IPS DF 6.9 (cell line): Measurements from ENCODE around the gene DPP4.

Experiments used
- DNase-seq: peaks from one replicate; pipeline ENCODE4 v3.0.0-alpha.2; 2013; ENCODE audit warnings: low read depth, low spot score
- H3K27ac ChIP-seq: one replicate; pipeline ENCODE4 v1.5.1; 2013; ENCODE audit warnings: low read length, control low read depth
- H3K27me3 ChIP-seq: 2 replicates; pipeline ENCODE4 v1.6.1; 2013; ENCODE audit warnings: mild to moderate bottlenecking, low read length; ENCODE audit not compliant: control insufficient read depth, insufficient read depth
- H3K36me3 ChIP-seq: 2 replicates; pipeline ENCODE4 v1.6.1; 2013; ENCODE audit warnings: low read length; ENCODE audit not compliant: control insufficient read depth, insufficient read depth
- H3K4me1 ChIP-seq: 2 replicates; pipeline ENCODE4 v1.6.1; 2013; ENCODE audit warnings: low read length; ENCODE audit not compliant: control insufficient read depth, insufficient read depth
- H3K4me3 ChIP-seq: 2 replicates; pipeline ENCODE4 v1.5.1; 2013; ENCODE audit warnings: mild to moderate bottlenecking, low read length
- H3K9me3 ChIP-seq: 2 replicates; pipeline ENCODE4 v1.6.1; 2013; ENCODE audit warnings: low read length, inconsistent platforms; ENCODE audit not compliant: control insufficient read depth, insufficient read depth
- WGBS: extraction: QIAGEN DNeasy Blood & Tissue Kit; methylation state at CpG from one replicate; pipeline ENCODE4 v1.1.7; 2013; ENCODE audit warnings: mixed read lengths, missing lambda C conversion rate; ENCODE audit not compliant: insufficient read length, insufficient coverage; 5-methylcytosine and 5-hydroxymethylcytosine counted together

DPP4 gene

GRCh38 chr2:161992531-161992930, 81.5 kb downstream of the DPP4 start:
- no peak for DNase-seq
- Histone ChIP-seq H3K4me3 (no peak overlapping the region), H3K4me1 (no peaks in the 10 kb centered on the region), H3K27ac (no peak overlapping the region), H3K36me3 (no peaks in the 10 kb centered on the region), H3K27me3 (no peaks in the 10 kb centered on the region), H3K9me3 (no peaks in the 10 kb centered on the region)
- WGBS = no CpG with 5 or more reads among the region's 3 CpGs

- Histone ChIP-seq H3K27ac (no peak overlapping the region), H3K9me3 (no peaks in the 10 kb centered on the region), H3K27me3 (no peaks in the 10 kb centered on the region), H3K36me3 (no peaks in the 10 kb centered on the region), H3K4me3 (no peak overlapping the region), H3K4me1 (no peaks in the 10 kb centered on the region)
- no peak for DNase-seq
- WGBS = no CpG with 5 or more reads among the region's 1 CpG
Measured at GRCh38 chr2:161991991-161992390, 82.0 kb downstream of the DPP4 start.

DNA sequence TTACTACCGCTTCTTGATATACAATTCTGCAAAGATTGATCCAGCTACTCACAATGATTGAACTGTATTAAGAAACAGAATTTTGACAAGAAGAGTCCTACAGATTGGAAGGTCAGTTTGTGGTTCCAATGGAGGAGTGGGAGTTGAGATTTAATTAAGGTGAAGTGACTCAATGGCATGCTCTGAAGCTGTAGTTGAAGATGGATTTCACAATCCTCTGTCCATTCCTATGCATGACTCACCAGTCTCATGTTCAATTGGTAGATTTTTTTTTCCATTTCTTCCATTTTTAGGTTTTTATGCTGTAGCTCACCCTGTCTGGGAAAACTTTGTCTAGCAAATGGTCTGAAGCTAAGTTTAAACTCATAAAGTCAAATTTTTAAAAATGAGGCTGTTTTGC, 83.3 kb downstream of the DPP4 start:
- no peaks in the 10 kb centered on the region for H3K9me3 ChIP-seq
- no peaks in the 10 kb centered on the region for H3K36me3 ChIP-seq
- no peak for DNase-seq
- H3K4me1 ChIP-seq = no peaks in the 10 kb centered on the region
- no peaks in the 10 kb centered on the region for H3K27me3 ChIP-seq
- no peak overlapping the region for H3K27ac ChIP-seq
- no CpG with 5 or more reads among the region's 1 CpG for WGBS
- H3K4me3 ChIP-seq = no peak overlapping the region

DNA sequence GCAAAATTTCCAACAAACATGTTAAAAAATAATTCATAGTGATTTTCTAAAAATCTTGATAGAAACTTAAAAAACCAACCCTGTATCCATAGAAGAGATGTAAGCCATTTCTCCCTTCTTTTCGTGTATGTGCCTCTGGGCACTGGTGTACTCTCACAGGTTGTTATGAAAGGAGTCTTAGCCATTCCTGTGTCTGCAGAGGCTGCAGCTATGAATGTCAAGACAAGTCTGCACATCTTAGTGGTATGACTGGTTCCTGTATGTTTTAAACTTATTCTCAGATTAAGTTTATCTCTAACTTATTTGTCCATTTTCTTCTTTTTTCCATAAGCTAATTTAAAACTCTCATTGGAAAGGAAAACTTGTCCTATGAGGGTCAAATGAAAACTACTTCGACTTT, 84.0 kb downstream of the DPP4 start:
- H3K4me1 ChIP-seq = no peaks in the 10 kb centered on the region
- H3K27ac ChIP-seq = no peak overlapping the region
- H3K9me3 ChIP-seq = no peaks in the 10 kb centered on the region
- no peaks in the 10 kb centered on the region for H3K36me3 ChIP-seq
- WGBS = no CpG with 5 or more reads among the region's 2 CpGs
- no peak overlapping the region for H3K4me3 ChIP-seq
- DNase-seq = no peak
- H3K27me3 ChIP-seq = no peaks in the 10 kb centered on the region

DNA sequence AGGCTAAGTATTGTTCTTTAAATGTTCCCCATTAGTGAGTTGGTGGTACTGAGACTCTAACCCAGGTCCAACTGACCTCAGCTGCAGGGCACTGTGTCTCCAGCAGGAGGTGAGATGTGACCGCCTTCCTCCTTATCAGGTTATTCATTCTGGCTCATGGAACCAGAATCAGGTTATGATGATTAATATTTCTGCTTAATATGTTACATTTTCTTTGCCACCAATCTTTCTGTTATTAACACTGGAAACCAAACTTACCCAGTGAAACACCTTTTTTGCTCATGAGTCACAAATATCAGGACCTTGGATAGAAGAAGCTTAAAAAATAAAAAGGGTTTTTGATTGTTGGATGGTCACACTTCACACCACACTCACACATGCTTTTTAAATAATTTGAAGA, 85.4 kb downstream of the DPP4 start:
- Histone ChIP-seq H3K27me3 (no peaks in the 10 kb centered on the region), H3K4me3 (no peak overlapping the region), H3K4me1 (no peaks in the 10 kb centered on the region), H3K9me3 (no peaks in the 10 kb centered on the region), H3K27ac (no peak overlapping the region), H3K36me3 (no peaks in the 10 kb centered on the region)
- no CpG with 5 or more reads among the region's 1 CpG for WGBS
- DNase-seq = no peak

DNA sequence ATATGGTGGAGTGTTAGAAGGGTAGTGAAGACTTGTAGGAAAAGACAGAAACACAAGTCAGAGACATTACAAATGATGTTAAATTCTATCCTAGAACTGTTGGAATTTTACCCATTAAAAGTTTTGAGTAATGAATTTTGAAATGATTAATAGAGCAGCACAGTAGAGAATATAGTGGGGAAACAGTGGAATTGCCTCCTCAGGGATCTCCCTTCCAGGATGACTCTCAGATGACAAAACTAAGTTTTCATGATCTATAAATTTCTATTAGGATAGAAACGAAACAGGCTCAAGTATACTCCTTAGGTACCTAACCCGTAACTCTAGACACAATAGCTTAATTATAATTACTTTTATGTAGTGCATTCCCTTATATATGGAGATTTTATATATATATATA, 86.7 kb downstream of the DPP4 start:
- no peak overlapping the region for H3K27ac ChIP-seq

DNA sequence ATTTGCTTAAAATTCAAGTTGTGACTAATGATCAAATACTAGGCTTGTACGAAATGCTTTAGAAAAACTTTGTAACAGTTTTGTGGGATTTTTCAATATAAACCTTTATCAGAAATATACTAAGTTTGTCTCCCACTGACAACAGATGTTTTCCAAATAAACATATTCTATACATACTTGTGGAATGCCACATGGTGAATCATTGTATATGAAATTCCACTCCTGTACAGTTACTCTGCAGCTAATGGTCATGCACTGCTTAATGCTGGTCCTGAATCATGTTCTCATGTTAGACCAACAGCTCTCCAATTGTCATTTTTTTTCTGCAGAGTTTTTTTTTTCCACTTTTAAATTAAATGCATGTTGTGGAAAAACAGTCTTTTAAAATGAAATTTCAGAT, 90.1 kb downstream of the DPP4 start:
- WGBS = no CpG with 5 or more reads among the region's 1 CpG
- Histone ChIP-seq H3K27ac (no peak overlapping the region), H3K9me3 (no peaks in the 10 kb centered on the region)

More for the DNA sequence above, 86.7 kb downstream of the DPP4 start:
- DNase-seq = no peak
- Histone ChIP-seq H3K27me3 (no peaks in the 10 kb centered on the region), H3K4me3 (no peak overlapping the region), H3K4me1 (no peaks in the 10 kb centered on the region), H3K36me3 (no peaks in the 10 kb centered on the region), H3K9me3 (no peaks in the 10 kb centered on the region)
- no CpG with 5 or more reads among the region's 2 CpGs for WGBS

GRCh38 chr2:161983331-161983651, 90.7 kb downstream of the DPP4 start:
- Histone ChIP-seq H3K27ac (no peak overlapping the region), H3K36me3 (no peaks in the 10 kb centered on the region), H3K9me3 (no peaks in the 10 kb centered on the region), H3K27me3 (no peaks in the 10 kb centered on the region), H3K4me1 (no peaks in the 10 kb centered on the region), H3K4me3 (no peak overlapping the region)
- no peak for DNase-seq
- no CpG with 5 or more reads among the region's 1 CpG for WGBS

More for the DNA sequence above, 90.1 kb downstream of the DPP4 start:
- Histone ChIP-seq H3K36me3 (no peaks in the 10 kb centered on the region), H3K4me3 (no peak overlapping the region), H3K27me3 (no peaks in the 10 kb centered on the region), H3K4me1 (no peaks in the 10 kb centered on the region)
- DNase-seq = no peak

DNA sequence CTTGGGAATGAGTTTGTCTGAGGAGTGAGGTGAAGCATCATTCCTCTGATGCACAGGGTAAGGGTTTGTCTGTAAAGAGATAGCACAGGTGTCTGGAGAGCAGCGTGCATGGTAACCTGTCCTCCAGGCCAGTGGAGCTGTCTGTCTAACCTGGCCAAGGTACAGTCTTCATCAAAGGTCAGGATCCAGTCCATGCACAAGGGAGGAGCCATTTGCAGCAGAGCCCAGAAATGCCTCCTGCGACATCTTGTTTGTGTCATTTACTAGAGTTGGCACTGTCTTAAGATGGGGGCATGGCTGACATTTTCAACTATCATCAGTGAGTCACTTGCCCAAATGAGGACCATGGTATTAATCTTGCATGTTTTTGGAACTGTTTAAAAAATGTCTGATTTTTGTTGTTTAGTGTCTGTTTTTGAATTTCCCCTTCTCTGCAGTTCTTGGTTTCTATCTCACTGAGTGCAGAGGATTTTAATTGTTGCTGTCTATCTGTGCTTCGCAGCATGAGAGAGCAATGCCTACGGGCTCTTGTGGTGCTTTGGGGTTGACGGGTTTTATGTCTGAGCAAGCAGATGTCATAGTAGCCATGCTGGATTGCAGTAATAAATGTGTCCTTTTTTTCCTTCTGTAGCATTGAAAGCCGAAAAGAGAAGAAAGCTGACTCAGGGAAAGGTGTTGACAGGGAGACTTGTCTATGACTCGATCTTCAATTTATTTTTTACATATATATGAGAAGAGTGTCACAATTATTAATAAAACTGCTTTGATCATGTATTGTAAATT, 91.3 kb downstream of the DPP4 start:
- WGBS = no CpG with 5 or more reads among the region's 7 CpGs
- no peak overlapping the region for H3K27ac ChIP-seq
- H3K36me3 ChIP-seq = no peaks in the 10 kb centered on the region
- no peak overlapping the region for H3K4me3 ChIP-seq
- no peaks in the 10 kb centered on the region for H3K4me1 ChIP-seq
- H3K27me3 ChIP-seq = no peaks in the 10 kb centered on the region
- no peaks in the 10 kb centered on the region for H3K9me3 ChIP-seq
- DNase-seq = no peak

GRCh38 chr2:161981679-161982250, 92.2 kb downstream of the DPP4 start:
- Histone ChIP-seq H3K27ac (no peak overlapping the region), H3K36me3 (no peaks in the 10 kb centered on the region), H3K27me3 (no peaks in the 10 kb centered on the region), H3K4me1 (no peaks in the 10 kb centered on the region), H3K9me3 (no peaks in the 10 kb centered on the region), H3K4me3 (no peak overlapping the region)
- no CpG with 5 or more reads among the region's 10 CpGs for WGBS
- DNase-seq = no peak

DNA sequence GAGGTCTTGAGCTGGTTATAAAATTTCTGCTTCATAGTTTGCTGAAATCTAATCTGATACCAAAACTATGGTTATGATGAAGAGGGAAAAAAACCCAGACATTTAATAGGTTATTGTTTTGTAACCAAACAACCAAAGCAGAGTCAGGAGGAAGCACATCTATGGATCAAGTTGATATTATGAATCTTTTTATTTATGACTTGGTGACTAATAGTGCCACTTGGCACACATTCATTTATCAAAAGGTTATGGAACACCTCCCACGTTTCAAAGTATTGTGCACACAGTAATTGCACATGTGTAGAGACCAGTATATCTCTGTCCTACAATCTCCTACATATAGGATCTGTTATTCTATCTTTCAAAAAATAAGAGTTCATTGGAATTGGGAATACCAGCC, 93.0 kb downstream of the DPP4 start:
- no peaks in the 10 kb centered on the region for H3K4me1 ChIP-seq
- H3K27me3 ChIP-seq = no peaks in the 10 kb centered on the region
- no peaks in the 10 kb centered on the region for H3K9me3 ChIP-seq
- DNase-seq = no peak
- no peaks in the 10 kb centered on the region for H3K36me3 ChIP-seq
- no CpG with 5 or more reads among the region's 1 CpG for WGBS
- H3K4me3 ChIP-seq = no peak overlapping the region
- H3K27ac ChIP-seq = no peak overlapping the region
